ENCODE results near the gene UNC50. TPM values are rescaled to one million over a fixed set of nuclear protein-coding genes. Genes with fewer than 3 reads are reported as not detected.

The UNC50 gene
- total and polyA plus RNA-seq, 12 donors: 43.5 to 75.1 (median 55.1) TPM

DNA sequence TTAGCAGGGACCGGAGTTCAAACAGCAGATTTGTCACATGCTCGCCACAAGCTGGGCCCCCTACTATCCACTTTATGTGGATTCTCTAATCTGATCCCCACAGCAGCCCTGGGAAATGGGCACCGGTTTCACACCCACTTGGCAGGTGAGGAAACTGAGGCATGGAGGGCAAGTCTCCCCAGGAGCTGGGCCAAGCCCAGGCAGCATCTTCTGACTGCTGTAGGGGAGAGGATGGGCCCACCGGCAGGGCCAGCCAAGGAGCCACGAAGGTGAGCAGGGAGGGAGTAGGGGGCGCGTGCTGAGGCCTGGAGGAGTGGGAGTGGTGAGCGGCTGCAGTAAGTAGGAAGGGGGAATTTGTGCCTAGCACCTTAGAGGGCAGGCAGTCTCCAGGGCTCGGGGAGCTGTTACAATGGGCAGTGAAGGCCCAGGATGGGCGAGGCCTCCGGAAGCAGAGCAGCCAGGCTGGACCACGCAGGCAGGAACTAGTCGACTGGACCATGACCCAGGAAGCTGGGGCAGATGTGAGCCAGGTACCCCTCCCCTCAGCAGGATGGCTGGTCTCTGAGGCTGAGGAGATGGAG lies 37.2 kb upstream of the UNC50 start:
- H3K4me1 ChIP-seq (replicated peaks in 1 of 2): no peaks in the 10 kb centered on the region
- intact Hi-C loops (cut with DNase I): no loop called here
- peaks cover 0 to 81% of the 10 kb centered on the region in 2 donors for H3K36me3 ChIP-seq (replicated peaks in 1 of 2)
- no peaks in the 10 kb centered on the region for H3K27me3 ChIP-seq
- DNase-seq: no peak
- no peak for TF ChIP-seq POLR2A (IDR thresholded peaks at IDR 0.05)
- TF ChIP-seq, protein P1, sequence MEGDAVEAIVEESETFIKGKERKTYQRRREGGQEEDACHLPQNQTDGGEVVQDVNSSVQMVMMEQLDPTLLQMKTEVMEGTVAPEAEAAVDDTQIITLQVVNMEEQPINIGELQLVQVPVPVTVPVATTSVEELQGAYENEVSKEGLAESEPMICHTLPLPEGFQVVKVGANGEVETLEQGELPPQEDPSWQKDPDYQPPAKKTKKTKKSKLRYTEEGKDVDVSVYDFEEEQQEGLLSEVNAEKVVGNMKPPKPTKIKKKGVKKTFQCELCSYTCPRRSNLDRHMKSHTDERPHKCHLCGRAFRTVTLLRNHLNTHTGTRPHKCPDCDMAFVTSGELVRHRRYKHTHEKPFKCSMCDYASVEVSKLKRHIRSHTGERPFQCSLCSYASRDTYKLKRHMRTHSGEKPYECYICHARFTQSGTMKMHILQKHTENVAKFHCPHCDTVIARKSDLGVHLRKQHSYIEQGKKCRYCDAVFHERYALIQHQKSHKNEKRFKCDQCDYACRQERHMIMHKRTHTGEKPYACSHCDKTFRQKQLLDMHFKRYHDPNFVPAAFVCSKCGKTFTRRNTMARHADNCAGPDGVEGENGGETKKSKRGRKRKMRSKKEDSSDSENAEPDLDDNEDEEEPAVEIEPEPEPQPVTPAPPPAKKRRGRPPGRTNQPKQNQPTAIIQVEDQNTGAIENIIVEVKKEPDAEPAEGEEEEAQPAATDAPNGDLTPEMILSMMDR (IDR thresholded peaks at IDR 0.05): no peak
- no peaks in the 10 kb centered on the region for H3K9me3 ChIP-seq (replicated peaks in 1 of 3)
- no peak overlapping the region for H3K27ac ChIP-seq
- WGBS, 4 donors: 89 to 97% (median 93%) methylated on average over 10 to 13 of the region's 13 CpGs
- H3K4me3 ChIP-seq: no peak overlapping the region

DNA sequence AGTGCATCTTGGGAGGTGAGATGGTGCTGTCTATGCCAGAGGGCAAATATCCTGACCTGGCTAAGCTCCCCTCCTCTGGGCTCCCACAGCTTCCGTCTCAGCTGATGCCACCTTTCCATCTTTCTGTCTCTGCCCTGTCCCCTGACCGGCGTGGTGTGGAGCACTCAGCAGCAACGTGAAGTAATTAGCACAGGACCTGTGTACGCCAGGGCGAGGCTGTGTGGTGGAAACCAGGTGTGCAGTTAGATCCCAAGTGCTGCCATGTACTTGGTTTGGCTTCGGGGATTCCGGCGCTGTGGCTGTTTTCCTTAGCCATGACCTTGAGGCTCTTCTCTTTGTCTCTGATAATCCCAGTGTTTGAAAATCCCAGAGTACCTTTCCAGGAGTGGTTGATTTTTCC lies 36.6 kb upstream of the UNC50 start:
- H3K27me3 ChIP-seq: no peaks in the 10 kb centered on the region
- no peaks in the 10 kb centered on the region for H3K9me3 ChIP-seq (replicated peaks in 1 of 3)
- intact Hi-C loops (cut with DNase I): no loop called here
- no peak overlapping the region for H3K4me3 ChIP-seq
- WGBS, 4 donors: 68 to 91% (median 87%) methylated on average over 9 of the region's 9 CpGs
- DNase-seq: no peak
- H3K27ac ChIP-seq: no peak overlapping the region
- H3K4me1 ChIP-seq (replicated peaks in 1 of 2): no peaks in the 10 kb centered on the region
- H3K36me3 ChIP-seq (replicated peaks in 1 of 2): peaks cover 0 to 76% of the 10 kb centered on the region in 2 donors
- TF ChIP-seq, protein P1 (IDR thresholded peaks at IDR 0.05): no peak
- TF ChIP-seq POLR2A (IDR thresholded peaks at IDR 0.05): no peak

DNA sequence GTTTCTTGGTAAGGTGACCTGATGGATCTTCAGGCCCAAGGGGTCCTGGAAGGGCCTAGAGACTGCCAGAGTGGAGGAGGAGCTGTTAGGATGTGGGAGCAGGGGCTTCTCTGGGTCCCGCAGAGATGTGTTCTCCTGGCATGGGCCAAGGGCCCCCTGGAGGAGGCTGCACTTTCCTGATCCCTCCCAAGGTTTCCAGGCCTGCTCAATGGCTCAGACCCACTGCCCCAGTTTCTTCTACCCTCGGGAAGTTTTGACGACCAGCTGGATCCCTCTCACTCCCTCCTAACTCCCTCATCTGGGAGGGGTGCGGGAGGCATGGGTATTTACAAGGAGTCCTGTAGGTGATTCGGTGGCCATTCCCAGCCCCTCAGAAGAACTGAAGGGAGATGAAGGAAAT lies 36.2 kb upstream of the UNC50 start:
- H3K36me3 ChIP-seq (replicated peaks in 1 of 2): peaks cover 0 to 78% of the 10 kb centered on the region in 2 donors
- H3K4me3 ChIP-seq: no peak overlapping the region
- H3K4me1 ChIP-seq (replicated peaks in 1 of 2): no peaks in the 10 kb centered on the region
- intact Hi-C loops (cut with DNase I): no loop called here
- H3K27ac ChIP-seq: no peak overlapping the region
- no peaks in the 10 kb centered on the region for H3K9me3 ChIP-seq (replicated peaks in 1 of 3)
- TF ChIP-seq, protein P1 (IDR thresholded peaks at IDR 0.05): no peak
- no peak for TF ChIP-seq POLR2A (IDR thresholded peaks at IDR 0.05)
- DNase-seq: no peak
- no peaks in the 10 kb centered on the region for H3K27me3 ChIP-seq
- 91 to 97% (median 92%) methylated on average over 5 of the region's 5 CpGs for WGBS, 4 donors

DNA sequence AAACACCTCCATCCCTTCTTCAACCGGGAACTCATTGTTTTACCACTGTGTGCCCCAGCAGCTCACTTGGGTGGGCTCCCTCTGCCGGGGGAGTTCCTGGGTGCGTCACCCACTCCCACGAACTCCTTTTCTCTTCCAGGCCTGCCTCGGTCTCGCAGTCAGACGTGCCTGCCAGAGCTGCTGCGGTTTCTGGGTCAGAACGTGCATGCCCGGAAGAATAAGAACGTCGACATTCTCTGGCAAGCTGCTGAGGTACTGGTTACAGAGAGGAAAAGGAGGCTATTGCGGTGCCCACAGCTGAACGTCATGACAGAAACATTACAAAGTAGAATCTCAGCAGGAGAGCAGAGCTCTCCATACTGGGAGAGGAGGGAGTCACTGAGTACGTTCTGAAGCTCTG lies 35.7 kb upstream of the UNC50 start:
- no peak overlapping the region for H3K27ac ChIP-seq
- no peaks in the 10 kb centered on the region for H3K4me1 ChIP-seq (replicated peaks in 1 of 2)
- intact Hi-C loops (cut with DNase I): no loop called here
- WGBS, 4 donors: 86 to 94% (median 92%) methylated on average over 11 to 15 of the region's 15 CpGs
- H3K4me3 ChIP-seq: no peak overlapping the region
- H3K36me3 ChIP-seq (replicated peaks in 1 of 2): peaks cover 0 to 78% of the 10 kb centered on the region in 2 donors
- no peaks in the 10 kb centered on the region for H3K9me3 ChIP-seq (replicated peaks in 1 of 3)
- DNase-seq: no peak
- H3K27me3 ChIP-seq: no peaks in the 10 kb centered on the region
- no peak for TF ChIP-seq POLR2A (IDR thresholded peaks at IDR 0.05)
- TF ChIP-seq, protein P1 (IDR thresholded peaks at IDR 0.05): no peak
